Endothelial cell of umbilical vein (primary cell): ENCODE results near the gene RFC5. TPM values are rescaled to one million over a fixed set of nuclear protein-coding genes. Genes with fewer than 3 reads are reported as not detected.

Source experiments
- BruUV-seq: library from RNA; stranded (reverse); fragments of 400-500 nt; replicated peaks from 2 replicates; lab custom pipeline; 2021; lab: Mats Ljungman, UMichigan
- CTCF ChIA-PET: fragments of 300-600, 350-600 bp; sonication (Branson Sonifier 250); formaldehyde crosslinking; loops from one replicate; lab custom pipeline; 2021; ENCODE audit warnings: antibody characterized with exemption, inconsistent platforms; lab: Charles Lee
- POLR2A ChIA-PET: fragments of 300-600, 350-600 bp; sonication (Branson Sonifier 250); formaldehyde crosslinking; loops from one replicate; lab custom pipeline; 2021; ENCODE audit warnings: antibody characterized with exemption, inconsistent platforms; lab: Charles Lee
- DNase-seq: peaks from one replicate; pipeline ENCODE4 v3.0.0-alpha.2; 2011; ENCODE audit warnings: low read depth, low spot score
- FAIRE-seq: peaks from 2 replicates; lab custom pipeline; 2011; peaks lifted over from hg19 to GRCh38; lab: Jason Lieb, UNC
- H2AFZ ChIP-seq: 2 replicates; pipeline ENCODE4 v1.6.0; 2012; ENCODE audit warnings: low read depth, low read length, control low read depth, inconsistent platforms
- H3K27ac ChIP-seq: 2 replicates; pipeline ENCODE4 v1.5.1; 2011; ENCODE audit warnings: low read depth, mild to moderate bottlenecking, control low read depth, low read length, moderate library complexity; ENCODE audit not compliant: insufficient read depth
- H3K27me3 ChIP-seq, 2 experiments: 2 replicates each; pipeline versions ENCODE4 v1.6.0 to v1.6.1; 2011; ENCODE audit warnings: low read length in 2 of 2, mixed read lengths in 1 of 2; ENCODE audit not compliant: control insufficient read depth in 2 of 2, insufficient read depth in 2 of 2
- H3K36me3 ChIP-seq, 2 experiments: 2 replicates in 1 of 2; 3 replicates in 1 of 2; pipeline ENCODE4 v1.5.1; 2011; ENCODE audit warnings: low read length in 2 of 2, mild to moderate bottlenecking in 1 of 2, moderate library complexity in 1 of 2; ENCODE audit not compliant: control insufficient read depth in 2 of 2, insufficient read depth in 2 of 2; ENCODE audit errors: extremely low read depth in 1 of 2
- H3K4me1 ChIP-seq: 3 replicates; pipeline ENCODE4 v1.5.1; 2011; ENCODE audit warnings: mild to moderate bottlenecking, low read length; ENCODE audit not compliant: control insufficient read depth, insufficient read depth; ENCODE audit errors: extremely low read depth
- H3K4me2 ChIP-seq: 2 replicates; pipeline ENCODE4 v1.6.1; 2011; ENCODE audit warnings: low read length, control low read depth, mixed read lengths; ENCODE audit not compliant: insufficient read depth
- H3K4me3 ChIP-seq, 3 experiments: fragments of 200-600 bp in 1 of 3; sonication (generic), shearing (Covaris generic) in 1 of 3; replicated peaks in 1 of 3; 2 replicates each; pipeline ENCODE4 v1.5.1; 2011 to 2016; ENCODE audit warnings: control low read depth in 3 of 3, low read length in 3 of 3, mild to moderate bottlenecking in 2 of 3, inconsistent platforms in 1 of 3, low read depth in 1 of 3, moderate library complexity in 1 of 3; ENCODE audit not compliant: insufficient read depth in 1 of 3
- H3K79me2 ChIP-seq: 2 replicates; pipeline ENCODE4 v1.6.0; 2012; ENCODE audit warnings: low read length, inconsistent platforms; ENCODE audit not compliant: control insufficient read depth, insufficient read depth
- H3K9ac ChIP-seq: replicated peaks from 2 replicates; pipeline ENCODE3; 2011; ENCODE audit warnings: low read length, control low read depth; ENCODE audit not compliant: insufficient read depth; ENCODE audit errors: extremely low read depth
- H3K9me1 ChIP-seq: replicated peaks from 3 replicates; pipeline ENCODE4 v1.6.0; 2011; ENCODE audit warnings: mild to moderate bottlenecking, low read length; ENCODE audit not compliant: control insufficient read depth, insufficient read depth; ENCODE audit errors: extremely low read depth
- H3K9me3 ChIP-seq: replicated peaks from 2 replicates; pipeline ENCODE4 v1.5.1; 2012; ENCODE audit warnings: low read length, inconsistent platforms; ENCODE audit not compliant: control insufficient read depth, insufficient read depth
- H4K20me1 ChIP-seq: replicated peaks from 2 replicates; pipeline ENCODE3; 2011; ENCODE audit warnings: mild to moderate bottlenecking, low read length; ENCODE audit not compliant: control insufficient read depth, insufficient read depth; ENCODE audit errors: extremely low read depth
- EZH2 ChIP-seq: IDR thresholded peaks from 2 replicates; pipeline ENCODE4 v1.6.1; 2012; ENCODE audit warnings: borderline replicate concordance, low read depth, mild to moderate bottlenecking, moderate library complexity, low read length, inconsistent platforms; ENCODE audit not compliant: severe bottlenecking
- FOS ChIP-seq: IDR thresholded peaks from 2 replicates; pipeline ENCODE4 v1.6.1; 2011; ENCODE audit warnings: mild to moderate bottlenecking, low read length, moderate library complexity, borderline replicate concordance; ENCODE audit not compliant: insufficient read depth
- GATA2 ChIP-seq: IDR thresholded peaks from 2 replicates; pipeline ENCODE4 v1.7.0; 2011; ENCODE audit warnings: low read depth, mild to moderate bottlenecking, moderate library complexity, mixed read lengths, low read length; ENCODE audit not compliant: insufficient read length, insufficient read depth
- JUN ChIP-seq: IDR thresholded peaks from 2 replicates; pipeline ENCODE4 v1.6.1; 2011; ENCODE audit warnings: borderline replicate concordance, low read depth; ENCODE audit not compliant: insufficient read length, insufficient read depth
- MYC ChIP-seq: IDR thresholded peaks from one replicate; pipeline ENCODE4 v1.6.1; 2011; ENCODE audit warnings: mild to moderate bottlenecking, low read depth, low read length
- POLR2A ChIP-seq: IDR thresholded peaks from 2 replicates; pipeline ENCODE4 v1.6.1; 2012; ENCODE audit warnings: low read depth, mild to moderate bottlenecking, control low read depth, low read length
- POLR2AphosphoS5 ChIP-seq: IDR thresholded peaks from 2 replicates; pipeline ENCODE4 v1.6.1; 2012; ENCODE audit warnings: low read depth, mild to moderate bottlenecking, control low read depth, low read length, moderate library complexity; ENCODE audit not compliant: insufficient read depth
- dilution Hi-C: fragments of 300-500 bp; cut with MboI; formaldehyde crosslinking; loops from one replicate; pipeline ENCODE4 v1.15.0; 2019; ENCODE audit warnings: low sequenced_read_pairs; ENCODE audit not compliant: extremely low pct_ligation_motif_present
- intact Hi-C: fragments of 100-400 bp; cut with micrococcal nuclease; formaldehyde crosslinking; loops from one replicate; pipeline ENCODE4 v1.10.0; 2022
- polyA plus RNA-seq, 4 experiments: library from polyadenylated mRNA; depleted of rRNA in 3 of 4; stranded (reverse) in 3 of 4; unstranded in 1 of 4; fragments of >200 nt; gene quantifications; 2 replicates each; pipeline versions ENCODE4 v1.2.1 to v1.2.3, GENCODE V29; 2011 to 2012; ENCODE audit warnings: missing spikeins in 1 of 4
- total RNA-seq: library from RNA; stranded (reverse); gene quantifications from 2 replicates; pipeline ENCODE4 v1.2.3, GENCODE V29; 2021
- TF ChIP-seq, protein P1 (sequence below), 2 donors: IDR thresholded peaks; 1 replicate in 1 of 2; 2 replicates in 1 of 2; pipeline ENCODE4 v1.5.1; 2011; ENCODE audit warnings: low read length in 2 of 2, mild to moderate bottlenecking in 2 of 2, moderate library complexity in 2 of 2, control low read depth in 1 of 2, inconsistent platforms in 1 of 2, low read depth in 1 of 2; ENCODE audit not compliant: insufficient read depth in 1 of 2; ENCODE audit errors: extremely low read depth in 1 of 2
- TF ChIP-seq, protein P2 (sequence below): IDR thresholded peaks from 2 replicates; pipeline ENCODE4 v1.6.1; 2011; ENCODE audit not compliant: insufficient read depth, insufficient read length

Gene RFC5
- total and polyA plus RNA-seq, 2 donors (not counting 3 experiments of a cell fraction or from before 2014, with no cell fraction given): 18.1 to 23.3 TPM

DNA sequence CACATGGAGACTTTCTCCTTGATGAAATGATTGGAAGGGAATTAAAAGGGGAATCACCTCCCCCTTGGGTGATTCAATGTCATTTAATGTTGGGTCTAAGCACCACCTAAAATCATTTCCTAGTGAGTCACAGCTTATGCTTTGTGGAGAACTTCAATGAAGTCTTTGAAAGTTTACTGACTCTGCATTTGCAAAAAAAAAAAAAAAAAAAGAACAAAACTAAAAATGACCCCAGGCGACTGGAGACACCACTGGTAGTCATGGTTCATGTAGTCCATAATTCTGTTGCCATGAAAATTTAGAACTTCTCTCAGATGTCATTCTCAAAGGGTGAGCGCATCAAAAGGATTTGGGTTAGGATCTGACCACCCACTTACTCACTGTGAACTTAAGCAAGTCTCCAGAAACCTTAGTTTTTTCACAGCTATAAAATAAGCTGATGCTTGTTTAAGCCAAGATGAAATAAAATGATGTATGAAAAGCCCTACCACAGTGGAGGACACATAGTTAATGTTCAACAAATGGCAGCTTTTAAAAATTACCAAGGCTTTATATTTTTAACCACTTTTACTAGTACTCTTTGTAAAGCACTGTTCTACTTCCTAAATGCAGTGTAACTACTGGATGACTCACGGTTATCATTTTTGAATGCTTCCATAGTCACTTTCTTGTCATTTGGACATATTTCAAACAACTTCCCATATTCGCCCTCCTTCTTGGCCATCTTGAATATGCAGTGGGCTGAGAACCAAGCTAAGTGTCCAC lies 29.6 kb upstream of the RFC5 start:
- CTCF ChIA-PET: no interaction called here
- no TSS peak for BruUV-seq
- no peaks in the 10 kb centered on the region for H3K9me1 ChIP-seq
- H3K36me3 ChIP-seq: no peaks in the 10 kb centered on the region
- FAIRE-seq: no peak
- POLR2A ChIA-PET: no interaction called here
- no peaks in the 10 kb centered on the region for H3K9me3 ChIP-seq
- no peak overlapping the region for H2AFZ ChIP-seq
- H3K4me2 ChIP-seq: no peak overlapping the region
- H3K79me2 ChIP-seq: no peaks in the 10 kb centered on the region
- no peak for DNase-seq
- no peak for TF ChIP-seq POLR2A
- no peak for TF ChIP-seq GATA2
- TF ChIP-seq, protein P1, sequence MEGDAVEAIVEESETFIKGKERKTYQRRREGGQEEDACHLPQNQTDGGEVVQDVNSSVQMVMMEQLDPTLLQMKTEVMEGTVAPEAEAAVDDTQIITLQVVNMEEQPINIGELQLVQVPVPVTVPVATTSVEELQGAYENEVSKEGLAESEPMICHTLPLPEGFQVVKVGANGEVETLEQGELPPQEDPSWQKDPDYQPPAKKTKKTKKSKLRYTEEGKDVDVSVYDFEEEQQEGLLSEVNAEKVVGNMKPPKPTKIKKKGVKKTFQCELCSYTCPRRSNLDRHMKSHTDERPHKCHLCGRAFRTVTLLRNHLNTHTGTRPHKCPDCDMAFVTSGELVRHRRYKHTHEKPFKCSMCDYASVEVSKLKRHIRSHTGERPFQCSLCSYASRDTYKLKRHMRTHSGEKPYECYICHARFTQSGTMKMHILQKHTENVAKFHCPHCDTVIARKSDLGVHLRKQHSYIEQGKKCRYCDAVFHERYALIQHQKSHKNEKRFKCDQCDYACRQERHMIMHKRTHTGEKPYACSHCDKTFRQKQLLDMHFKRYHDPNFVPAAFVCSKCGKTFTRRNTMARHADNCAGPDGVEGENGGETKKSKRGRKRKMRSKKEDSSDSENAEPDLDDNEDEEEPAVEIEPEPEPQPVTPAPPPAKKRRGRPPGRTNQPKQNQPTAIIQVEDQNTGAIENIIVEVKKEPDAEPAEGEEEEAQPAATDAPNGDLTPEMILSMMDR (IDR thresholded peaks at IDR 0.05; ENCODE audit: extremely low read depth in 1 of 2, insufficient read depth in 1 of 2, low read depth in 1 of 2, low read length in 2 of 2): no peak
- TF ChIP-seq FOS: no peak
- TF ChIP-seq, protein P2, sequence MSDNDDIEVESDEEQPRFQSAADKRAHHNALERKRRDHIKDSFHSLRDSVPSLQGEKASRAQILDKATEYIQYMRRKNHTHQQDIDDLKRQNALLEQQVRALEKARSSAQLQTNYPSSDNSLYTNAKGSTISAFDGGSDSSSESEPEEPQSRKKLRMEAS: no peak
- TF ChIP-seq POLR2AphosphoS5: no peak
- TF ChIP-seq JUN: no peak
- TF ChIP-seq EZH2: no peak
- TF ChIP-seq MYC: no peak
- H3K9ac ChIP-seq: no peak overlapping the region
- no peak overlapping the region for H3K27ac ChIP-seq
- no peak overlapping the region for H3K4me3 ChIP-seq
- dilution Hi-C loops: no loop called here
- no peaks in the 10 kb centered on the region for H3K4me1 ChIP-seq
- intact Hi-C loops: no loop called here
- H3K27me3 ChIP-seq: no peaks in the 10 kb centered on the region
- H4K20me1 ChIP-seq: no peaks in the 10 kb centered on the region
